Activated naive CD4-positive, alpha-beta T cell treated with anti-CD3 and anti-CD28 coated beads for 36 hours (primary cell): ENCODE measurements around the gene SEPTIN6. TPM values are rescaled to one million over a fixed set of nuclear protein-coding genes. Genes with fewer than 3 reads are reported as not detected.

Source experiments
- CTCF ChIA-PET: fragments of 350-600 bp; sonication (Branson Sonifier 250); formaldehyde crosslinking; loops from one replicate; lab custom pipeline; 2021; ENCODE audit warnings: antibody characterized with exemption; lab: Charles Lee
- DNase-seq: peaks from one replicate; pipeline ENCODE4 v3.0.0-alpha.2; 2020
- H3K27ac Mint-ChIP-seq: one replicate; pipeline ENCODE4 v1.8.0; 2021; ENCODE audit warnings: mild to moderate bottlenecking, mixed read lengths
- H3K27me3 Mint-ChIP-seq: one replicate; pipeline ENCODE4 v1.8.0; 2021; ENCODE audit warnings: low read depth, mixed read lengths
- H3K36me3 Mint-ChIP-seq: one replicate; pipeline ENCODE4 v1.8.0; 2021; ENCODE audit warnings: low read depth, mixed read lengths
- H3K4me1 Mint-ChIP-seq: one replicate; pipeline ENCODE4 v1.8.0; 2021; ENCODE audit warnings: low read depth, mixed read lengths
- H3K4me3 Mint-ChIP-seq: one replicate; pipeline ENCODE4 v1.8.0; 2021; ENCODE audit warnings: mild to moderate bottlenecking, moderate library complexity, mixed read lengths
- H3K9me3 Mint-ChIP-seq: one replicate; pipeline ENCODE4 v1.8.0; 2021; ENCODE audit warnings: mixed read lengths
- intact Hi-C: fragments of 100-400 bp; cut with micrococcal nuclease; formaldehyde crosslinking; loops from one replicate; pipeline ENCODE4 v1.15.1; 2023
- microRNA-seq: library from miRNA; unstranded; fragments of <30 nt; microRNA quantifications from one replicate; pipeline ENCODE4 v1.2.0, GENCODE V29; 2022; ENCODE audit warnings: borderline microRNAs expressed, borderline replicate concordance
- total RNA-seq, 2 experiments: library from RNA; stranded (reverse); gene quantifications; one replicate each; pipeline ENCODE4 v1.2.3, GENCODE V29; 2021

The SEPTIN6 gene
- total RNA-seq, 2 experiments from 2014 or later: 137 to 143 TPM

DNA sequence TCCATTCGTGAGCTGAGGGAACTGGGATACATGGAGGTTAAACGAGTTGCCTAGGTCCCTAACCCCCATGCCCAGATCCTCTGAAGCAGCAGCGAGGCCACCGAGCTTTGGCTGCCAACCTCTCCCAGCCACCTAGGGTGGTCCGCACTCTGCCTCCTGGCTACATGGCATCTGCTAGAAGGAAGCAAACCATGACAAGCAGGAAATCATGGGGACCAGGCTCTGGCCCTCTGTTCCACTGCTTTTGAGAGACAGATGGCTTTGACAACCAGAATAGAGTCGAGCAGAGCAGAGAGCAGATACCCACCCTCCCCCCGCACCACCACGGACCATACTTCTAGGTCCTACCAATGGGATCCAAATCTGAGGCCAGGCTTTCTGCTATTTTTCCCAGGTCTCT lies 49.3 kb downstream of the SEPTIN6 start:
- Mint-ChIP-seq H3K27me3 (no peaks in the 10 kb centered on the region), H3K27ac (no peak overlapping the region), H3K4me3 (no peak overlapping the region), H3K36me3 (peaks cover 10% of the 10 kb centered on the region), H3K4me1 (peaks cover 23% of the 10 kb centered on the region), H3K9me3 (no peaks in the 10 kb centered on the region)
- DNase-seq: no peak
- CTCF ChIA-PET: interaction anchor here (0.6 kb wide), 1 partner anchor 55 kb away, joined by 3 read pairs; no protein-coding TSS in a partner anchor
- intact Hi-C loops: no loop called here

Small RNA genes within 50 kb of the gene (microRNA-seq; reads per million reads assigned to microRNA genes)
- gene MIR766: 123 reads per million, percentile 62 among the genes with 10 or more reads in this experiment

Other genes with a start within 250 kb of the SEPTIN6 start
- gene SLC25A5, start 224.7 kb downstream of the SEPTIN6 start, total RNA-seq: 100 to 1,000 TPM; 846 to 855 TPM
- gene STEEP1, start 127.8 kb downstream of the SEPTIN6 start, total RNA-seq: 10 to 100 TPM; 19.6 to 20.7 TPM
- 10 to 100 TPM; 46.1 to 49.8 TPM for gene UBE2A, start 118.6 kb downstream of the SEPTIN6 start, total RNA-seq
- gene NKRF, start 86.7 kb downstream of the SEPTIN6 start, total RNA-seq: 10 to 100 TPM; 15.8 to 17.0 TPM
- gene SOWAHD, start 65.4 kb upstream of the SEPTIN6 start, total RNA-seq: under 1 TPM in 1 of 2 experiments, not detected in 1; 0.30 TPM
- gene RPL39, start 98.5 kb upstream of the SEPTIN6 start, total RNA-seq: 1,000 to 10,000 TPM; 3,049 to 3,109 TPM
- 10 to 100 TPM; 21.5 to 22.2 TPM for gene UPF3B, start 159.8 kb upstream of the SEPTIN6 start, total RNA-seq
- 10 to 100 TPM; 20.8 to 22.0 TPM for gene RNF113A, start 178.6 kb upstream of the SEPTIN6 start, total RNA-seq
- gene NDUFA1, start 178.7 kb upstream of the SEPTIN6 start, total RNA-seq: 100 to 1,000 TPM; 105 to 107 TPM
- gene AKAP14, start 202.7 kb upstream of the SEPTIN6 start, total RNA-seq: not detected